ENCODE data around the gene RGS4.

Gene RGS4

GRCh38 chr1:163069142-163069541, at the start of gene RGS4:
Gene RGS4 (plus strand): TSS chr1:163069361. CDS start chr1:163069485, 124 bp downstream.
- Histone ChIP-seq H3K4me1 (ENCODE audit: insufficient read depth, poor library complexity, severe bottlenecking) (peaks cover 12% of the 10 kb centered on the region), H3K4me3 (ENCODE audit: severe bottlenecking) (no peak within 1 kb of the TSS), H3K27ac (ENCODE audit: poor library complexity, severe bottlenecking) (no peak within 1 kb of the TSS), H3K36me3 (ENCODE audit: low read depth) (no peaks in the 10 kb centered on the region), H3K27me3 (ENCODE audit: insufficient read depth, poor library complexity, severe bottlenecking) (no peaks in the 10 kb centered on the region), H3K9me3 (ENCODE audit: severe bottlenecking) (no peaks in the 10 kb centered on the region)
- ATAC-seq (ENCODE audit: low read depth): peak; percentile 54
- TF ChIP-seq, protein P1, sequence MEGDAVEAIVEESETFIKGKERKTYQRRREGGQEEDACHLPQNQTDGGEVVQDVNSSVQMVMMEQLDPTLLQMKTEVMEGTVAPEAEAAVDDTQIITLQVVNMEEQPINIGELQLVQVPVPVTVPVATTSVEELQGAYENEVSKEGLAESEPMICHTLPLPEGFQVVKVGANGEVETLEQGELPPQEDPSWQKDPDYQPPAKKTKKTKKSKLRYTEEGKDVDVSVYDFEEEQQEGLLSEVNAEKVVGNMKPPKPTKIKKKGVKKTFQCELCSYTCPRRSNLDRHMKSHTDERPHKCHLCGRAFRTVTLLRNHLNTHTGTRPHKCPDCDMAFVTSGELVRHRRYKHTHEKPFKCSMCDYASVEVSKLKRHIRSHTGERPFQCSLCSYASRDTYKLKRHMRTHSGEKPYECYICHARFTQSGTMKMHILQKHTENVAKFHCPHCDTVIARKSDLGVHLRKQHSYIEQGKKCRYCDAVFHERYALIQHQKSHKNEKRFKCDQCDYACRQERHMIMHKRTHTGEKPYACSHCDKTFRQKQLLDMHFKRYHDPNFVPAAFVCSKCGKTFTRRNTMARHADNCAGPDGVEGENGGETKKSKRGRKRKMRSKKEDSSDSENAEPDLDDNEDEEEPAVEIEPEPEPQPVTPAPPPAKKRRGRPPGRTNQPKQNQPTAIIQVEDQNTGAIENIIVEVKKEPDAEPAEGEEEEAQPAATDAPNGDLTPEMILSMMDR (IDR thresholded peaks at IDR 0.05; ENCODE audit: poor library complexity, severe bottlenecking): peak; percentile 64
- no peak for DNase-seq (ENCODE audit: low spot score)

GRCh38 chr1:163022129-163022528, 47.0 kb upstream of the RGS4 start:
- Histone ChIP-seq H3K9me3 (ENCODE audit: severe bottlenecking) (peaks cover 13% of the 10 kb centered on the region), H3K27ac (ENCODE audit: poor library complexity, severe bottlenecking) (no peak overlapping the region), H3K27me3 (ENCODE audit: insufficient read depth, poor library complexity, severe bottlenecking) (no peaks in the 10 kb centered on the region), H3K36me3 (ENCODE audit: low read depth) (no peaks in the 10 kb centered on the region), H3K4me1 (ENCODE audit: insufficient read depth, poor library complexity, severe bottlenecking) (no peaks in the 10 kb centered on the region), H3K4me3 (ENCODE audit: severe bottlenecking) (no peak overlapping the region)
- no peak for ATAC-seq (ENCODE audit: low read depth)
- no peak for DNase-seq (ENCODE audit: low spot score)
- TF ChIP-seq, protein P1 (IDR thresholded peaks at IDR 0.05; ENCODE audit: poor library complexity, severe bottlenecking): no peak

DNA sequence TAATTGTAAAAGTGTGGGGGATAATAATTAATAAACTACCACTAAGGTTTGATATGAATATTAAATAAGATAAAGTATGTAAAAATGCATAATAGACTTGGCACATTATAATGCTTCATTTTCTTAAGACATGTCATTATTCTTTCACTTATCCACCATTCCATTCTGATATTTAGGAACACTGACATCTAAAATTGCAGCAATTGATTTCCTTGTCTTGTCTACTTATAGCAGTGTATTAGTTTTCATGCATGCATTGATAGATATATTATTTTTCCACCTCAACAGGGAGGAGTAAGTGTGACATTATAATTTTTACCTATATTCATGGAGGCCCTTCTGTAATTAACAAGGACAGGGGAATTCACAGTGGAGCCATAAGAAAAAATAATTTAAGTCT, 41.6 kb upstream of the RGS4 start:
- Histone ChIP-seq H3K9me3 (ENCODE audit: severe bottlenecking) (peaks cover 6% of the 10 kb centered on the region), H3K4me1 (ENCODE audit: insufficient read depth, poor library complexity, severe bottlenecking) (no peaks in the 10 kb centered on the region), H3K27me3 (ENCODE audit: insufficient read depth, poor library complexity, severe bottlenecking) (no peaks in the 10 kb centered on the region), H3K27ac (ENCODE audit: poor library complexity, severe bottlenecking) (no peak overlapping the region), H3K36me3 (ENCODE audit: low read depth) (no peaks in the 10 kb centered on the region), H3K4me3 (ENCODE audit: severe bottlenecking) (no peak overlapping the region)
- ATAC-seq (ENCODE audit: low read depth) (no peak), DNase-seq (ENCODE audit: low spot score) (no peak)
- TF ChIP-seq, protein P1 (IDR thresholded peaks at IDR 0.05; ENCODE audit: poor library complexity, severe bottlenecking): no peak

DNA sequence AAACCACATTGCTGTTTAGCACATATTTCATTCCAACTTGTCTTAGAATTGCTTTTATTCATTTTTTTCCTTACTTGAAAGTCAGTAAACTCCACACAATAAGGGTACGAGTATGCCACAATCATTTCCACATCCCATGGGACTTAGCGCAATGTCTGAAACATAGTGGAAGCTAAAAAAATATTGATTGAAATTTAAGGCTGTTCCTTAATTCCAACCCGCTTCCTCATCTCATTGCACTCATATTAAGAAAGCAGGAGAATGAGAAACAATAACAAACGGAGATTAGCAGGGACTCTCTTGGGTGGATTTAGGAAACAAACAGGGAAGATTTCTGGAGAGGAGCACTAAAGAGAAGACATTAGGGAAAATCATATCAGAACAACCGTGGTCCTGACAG, 39.3 kb upstream of the RGS4 start:
- Histone ChIP-seq H3K4me3 (ENCODE audit: severe bottlenecking) (no peak overlapping the region), H3K4me1 (ENCODE audit: insufficient read depth, poor library complexity, severe bottlenecking) (peaks cover 3% of the 10 kb centered on the region), H3K9me3 (ENCODE audit: severe bottlenecking) (no peaks in the 10 kb centered on the region), H3K27me3 (ENCODE audit: insufficient read depth, poor library complexity, severe bottlenecking) (no peaks in the 10 kb centered on the region), H3K27ac (ENCODE audit: poor library complexity, severe bottlenecking) (no peak overlapping the region), H3K36me3 (ENCODE audit: low read depth) (no peaks in the 10 kb centered on the region)
- TF ChIP-seq, protein P1 (IDR thresholded peaks at IDR 0.05; ENCODE audit: poor library complexity, severe bottlenecking): no peak
- DNase-seq (ENCODE audit: low spot score): no peak
- no peak for ATAC-seq (ENCODE audit: low read depth)

GRCh38 chr1:163035446-163036249, 33.5 kb upstream of the RGS4 start:
- H3K4me3 ChIP-seq (ENCODE audit: severe bottlenecking): no peak overlapping the region
- no peaks in the 10 kb centered on the region for H3K27me3 ChIP-seq (ENCODE audit: insufficient read depth, poor library complexity, severe bottlenecking)
- H3K4me1 ChIP-seq (ENCODE audit: insufficient read depth, poor library complexity, severe bottlenecking): peaks cover 22% of the 10 kb centered on the region
- no peaks in the 10 kb centered on the region for H3K9me3 ChIP-seq (ENCODE audit: severe bottlenecking)
- ATAC-seq (ENCODE audit: low read depth) (peak; percentile 95), DNase-seq (ENCODE audit: low spot score) (peak; percentile 85)
- TF ChIP-seq, protein P1 (IDR thresholded peaks at IDR 0.05; ENCODE audit: poor library complexity, severe bottlenecking): no peak
- peak overlapping the region; percentile 96 for H3K27ac ChIP-seq (ENCODE audit: poor library complexity, severe bottlenecking)
- H3K36me3 ChIP-seq (ENCODE audit: low read depth): no peaks in the 10 kb centered on the region

Measured in RWPE2 (cell line).